MM.1S (cell line): ENCODE measurements around the gene KCNIP4.

Experiments
- EZH2 ChIP-seq: fragments of 300-600 bp; sonication (generic); optimal IDR thresholded peaks from 2 replicates; pipeline ENCODE3; 2017; ENCODE audit warnings: low read depth, mild to moderate bottlenecking, antibody characterized with exemption, low read length, mixed read lengths
- TF ChIP-seq, protein P1 (sequence below): fragments of 300-600 bp; sonication (generic); IDR thresholded peaks from 2 replicates; pipeline ENCODE4 v1.5.1; 2016; ENCODE audit warnings: antibody characterized with exemption, low read length, mixed read lengths

GRCh38 chr4:20883231-20883630 lies 1065.3 kb downstream of the KCNIP4 start:
- TF ChIP-seq EZH2 = no peak
- TF ChIP-seq, protein P1, sequence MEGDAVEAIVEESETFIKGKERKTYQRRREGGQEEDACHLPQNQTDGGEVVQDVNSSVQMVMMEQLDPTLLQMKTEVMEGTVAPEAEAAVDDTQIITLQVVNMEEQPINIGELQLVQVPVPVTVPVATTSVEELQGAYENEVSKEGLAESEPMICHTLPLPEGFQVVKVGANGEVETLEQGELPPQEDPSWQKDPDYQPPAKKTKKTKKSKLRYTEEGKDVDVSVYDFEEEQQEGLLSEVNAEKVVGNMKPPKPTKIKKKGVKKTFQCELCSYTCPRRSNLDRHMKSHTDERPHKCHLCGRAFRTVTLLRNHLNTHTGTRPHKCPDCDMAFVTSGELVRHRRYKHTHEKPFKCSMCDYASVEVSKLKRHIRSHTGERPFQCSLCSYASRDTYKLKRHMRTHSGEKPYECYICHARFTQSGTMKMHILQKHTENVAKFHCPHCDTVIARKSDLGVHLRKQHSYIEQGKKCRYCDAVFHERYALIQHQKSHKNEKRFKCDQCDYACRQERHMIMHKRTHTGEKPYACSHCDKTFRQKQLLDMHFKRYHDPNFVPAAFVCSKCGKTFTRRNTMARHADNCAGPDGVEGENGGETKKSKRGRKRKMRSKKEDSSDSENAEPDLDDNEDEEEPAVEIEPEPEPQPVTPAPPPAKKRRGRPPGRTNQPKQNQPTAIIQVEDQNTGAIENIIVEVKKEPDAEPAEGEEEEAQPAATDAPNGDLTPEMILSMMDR = no peak
